GM04504 (cell line): ENCODE results near the gene ME3.

Experiments
- DNase-seq: peaks from one replicate; pipeline ENCODE4 v3.0.0-alpha.2; 2012; ENCODE audit warnings: low read depth

ME3 gene

GRCh38 chr11:86514453-86514852 lies 158.0 kb downstream of the ME3 start:
- DNase-seq = no peak

DNA sequence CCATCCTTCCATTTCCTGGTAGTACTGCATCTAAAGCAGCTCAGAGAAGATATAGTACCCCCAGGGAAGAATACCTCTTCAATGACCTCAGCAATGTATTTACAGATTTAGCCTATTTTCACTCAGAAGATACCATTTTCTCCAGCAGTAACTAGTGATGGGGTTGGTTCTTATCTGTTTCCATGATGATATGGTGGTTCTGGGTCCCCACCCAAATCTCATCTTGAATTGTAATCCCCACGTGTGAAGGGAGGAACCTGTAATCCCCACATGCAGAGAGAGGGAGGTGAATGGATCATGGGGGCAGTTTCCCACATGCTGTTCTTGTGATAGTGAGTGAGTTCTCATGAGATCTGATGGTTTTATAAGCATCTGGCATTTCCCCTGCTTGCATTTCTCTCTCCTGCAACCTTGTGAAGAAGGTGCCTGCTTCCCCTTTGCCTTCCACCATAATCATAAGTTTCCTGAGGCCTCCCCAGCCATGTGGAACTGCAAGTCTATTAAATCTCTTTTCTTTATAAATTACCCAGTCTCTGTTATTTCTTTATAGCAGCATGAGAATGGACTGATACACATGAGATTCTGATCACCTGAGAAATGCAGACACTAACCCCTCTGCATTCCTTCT lies 158.6 kb downstream of the ME3 start:
- no peak for DNase-seq

DNA sequence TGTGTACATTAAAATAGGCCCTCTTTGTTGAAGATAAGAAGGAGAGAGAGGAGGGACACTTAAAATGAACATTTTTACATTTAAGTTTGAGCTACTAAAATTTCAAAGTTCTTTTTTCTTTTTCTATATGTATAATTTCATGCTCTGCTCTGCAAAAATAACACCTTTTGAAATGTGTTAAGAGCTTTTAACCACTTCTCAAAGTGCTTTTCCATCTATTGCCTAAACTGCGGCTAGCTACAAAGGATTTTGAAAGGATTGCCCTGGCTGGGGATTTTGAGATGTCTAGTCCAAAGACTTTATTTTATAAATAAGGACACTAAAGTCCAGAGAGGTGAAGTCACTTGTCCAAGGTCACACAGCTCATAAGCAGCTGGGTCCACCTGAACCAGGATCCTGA lies 159.3 kb downstream of the ME3 start:
- DNase-seq = no peak

- DNase-seq = no peak
Observed at GRCh38 chr11:86511086-86511551, 161.3 kb downstream of the ME3 start.

- no peak for DNase-seq
Observed at GRCh38 chr11:86510674-86511073, 161.7 kb downstream of the ME3 start.

DNA sequence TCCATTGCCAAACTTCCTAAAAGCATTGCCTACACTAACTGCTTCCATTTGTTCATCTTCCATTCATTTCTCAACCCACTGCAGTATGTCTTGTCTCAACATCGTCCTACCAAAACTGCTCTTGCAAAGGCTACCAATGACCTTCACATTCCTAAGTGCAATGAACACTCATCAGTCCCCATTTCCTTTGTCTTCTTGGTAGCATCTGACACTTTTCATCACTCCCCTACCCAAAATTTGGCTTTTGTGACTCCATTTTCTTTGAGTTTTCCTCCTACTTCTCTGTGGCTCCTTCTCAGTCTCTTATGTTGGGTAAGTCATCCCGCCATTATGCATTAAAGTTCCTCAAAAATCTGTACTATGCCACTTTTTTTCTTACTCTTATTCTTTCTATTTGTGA lies 162.3 kb downstream of the ME3 start:
- DNase-seq = no peak

- DNase-seq = no peak
Observed at GRCh38 chr11:86509588-86509974, 162.8 kb downstream of the ME3 start.

GRCh38 chr11:86508604-86509587 lies 163.5 kb downstream of the ME3 start:
- DNase-seq = no peak

GRCh38 chr11:86507249-86507845 lies 165.1 kb downstream of the ME3 start:
- DNase-seq = no peak

GRCh38 chr11:86506235-86506634 lies 166.2 kb downstream of the ME3 start:
- no peak for DNase-seq

DNA sequence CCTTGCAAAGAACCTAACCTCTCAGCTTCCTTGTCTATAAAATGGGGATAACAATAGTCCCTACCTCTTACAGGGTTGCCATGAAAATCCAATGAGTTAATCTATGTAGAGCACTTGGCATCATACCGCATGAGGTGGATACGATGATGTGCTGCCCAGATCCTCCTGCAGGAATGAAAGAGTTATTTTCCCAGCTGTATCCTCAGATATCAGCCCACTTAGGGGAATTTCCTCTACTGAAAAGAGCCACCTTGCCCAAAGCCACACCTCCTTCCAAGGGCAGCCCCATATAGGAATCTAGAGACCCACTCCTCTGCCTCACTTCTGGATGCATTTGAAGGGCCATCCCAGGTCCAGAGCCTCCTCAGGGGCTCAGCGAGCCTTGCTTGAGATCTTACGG lies 169.3 kb downstream of the ME3 start:
- DNase-seq = no peak

DNA sequence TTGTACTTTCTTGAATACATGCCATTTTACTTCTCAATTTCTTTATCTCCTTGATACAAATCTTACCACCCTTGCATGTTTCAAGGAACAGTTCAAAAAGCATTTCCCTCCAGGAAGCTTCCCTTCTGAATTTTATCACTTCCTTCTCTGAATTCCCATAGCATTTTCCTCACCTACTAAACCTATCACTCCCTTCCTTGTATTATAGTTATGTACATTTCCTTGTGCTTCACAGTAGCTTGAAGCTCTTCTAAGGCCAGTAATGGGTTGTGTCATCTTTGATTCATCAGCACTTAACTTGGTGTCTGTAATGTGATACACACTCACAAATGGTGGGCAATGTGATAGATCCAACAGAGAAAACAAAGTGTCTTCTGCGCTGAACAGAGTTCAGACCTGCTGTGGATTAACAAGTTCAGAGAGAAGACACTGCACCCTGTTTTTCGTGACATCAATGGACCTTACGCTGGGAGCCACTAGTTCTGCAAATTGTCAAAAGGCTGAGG lies 170.2 kb downstream of the ME3 start:
- DNase-seq = no peak

- no peak for DNase-seq
Observed at GRCh38 chr11:86500500-86501140, 171.8 kb downstream of the ME3 start.

DNA sequence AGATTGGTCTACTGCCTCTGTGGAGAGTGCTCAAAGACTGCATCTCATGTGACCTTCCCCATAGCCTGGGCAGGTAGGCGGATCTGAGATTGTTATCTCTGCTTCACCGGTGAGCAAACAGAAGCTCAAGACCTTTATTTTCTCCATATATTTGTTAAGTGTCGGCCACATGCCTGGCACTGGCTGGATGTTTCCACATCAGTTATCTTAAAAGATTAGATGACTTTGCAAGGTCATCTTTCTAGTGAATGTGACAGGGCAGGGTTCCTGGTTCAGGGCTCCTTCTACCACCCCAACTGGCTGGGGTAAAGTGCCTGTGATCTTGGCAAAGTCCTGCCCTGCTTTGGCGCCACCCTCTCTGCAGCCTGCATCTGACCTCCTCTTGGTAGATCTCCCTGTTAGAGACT lies 172.7 kb downstream of the ME3 start:
- no peak for DNase-seq

GRCh38 chr11:86497836-86498235 lies 174.6 kb downstream of the ME3 start:
- no peak for DNase-seq

GRCh38 chr11:86497310-86497709 lies 175.1 kb downstream of the ME3 start:
- DNase-seq = no peak

- DNase-seq = no peak
Observed at GRCh38 chr11:86495351-86495750, 177.1 kb downstream of the ME3 start.

GRCh38 chr11:86492370-86493010 lies 179.9 kb downstream of the ME3 start:
- no peak for DNase-seq

DNA sequence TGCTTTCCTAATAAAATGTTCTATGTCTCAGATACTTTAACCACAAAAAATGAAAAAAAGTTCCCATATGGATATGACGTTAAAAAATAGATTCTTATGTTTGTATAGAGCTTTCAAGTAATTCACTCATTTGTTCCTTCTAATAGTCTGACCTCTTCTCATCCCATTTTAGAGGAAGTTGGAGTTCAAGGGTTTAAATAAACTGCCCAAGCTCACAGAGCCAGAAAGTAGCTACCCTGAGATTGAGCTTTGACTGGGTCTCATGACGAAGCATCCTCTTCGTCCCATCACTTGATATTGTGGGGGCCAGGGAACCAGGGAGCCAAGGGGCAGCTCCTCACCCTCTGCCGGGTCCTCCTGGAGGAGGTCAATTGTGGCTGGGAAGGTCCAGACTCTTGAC lies 181.4 kb downstream of the ME3 start:
- no peak for DNase-seq

DNA sequence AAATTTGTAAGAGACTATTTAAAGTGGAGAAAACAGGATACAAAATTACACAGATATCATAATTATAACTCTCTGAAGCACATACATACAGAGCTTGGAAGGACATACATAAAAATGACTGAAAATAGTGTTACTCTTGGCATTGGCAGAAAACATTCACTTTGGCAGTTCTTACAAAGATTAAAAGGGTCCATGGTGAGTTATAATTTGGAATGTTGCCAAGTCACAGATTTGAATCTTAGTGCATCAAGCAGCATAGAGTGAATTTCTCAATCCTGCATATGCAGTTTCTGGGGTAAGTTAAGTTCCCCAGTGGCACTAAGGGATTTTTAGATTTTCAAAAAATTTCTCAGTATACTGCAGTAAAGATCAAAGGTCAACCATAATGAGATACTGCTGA lies 181.8 kb downstream of the ME3 start:
- DNase-seq = no peak

- DNase-seq = no peak
Observed at GRCh38 chr11:86489442-86489841, 183.0 kb downstream of the ME3 start.

DNA sequence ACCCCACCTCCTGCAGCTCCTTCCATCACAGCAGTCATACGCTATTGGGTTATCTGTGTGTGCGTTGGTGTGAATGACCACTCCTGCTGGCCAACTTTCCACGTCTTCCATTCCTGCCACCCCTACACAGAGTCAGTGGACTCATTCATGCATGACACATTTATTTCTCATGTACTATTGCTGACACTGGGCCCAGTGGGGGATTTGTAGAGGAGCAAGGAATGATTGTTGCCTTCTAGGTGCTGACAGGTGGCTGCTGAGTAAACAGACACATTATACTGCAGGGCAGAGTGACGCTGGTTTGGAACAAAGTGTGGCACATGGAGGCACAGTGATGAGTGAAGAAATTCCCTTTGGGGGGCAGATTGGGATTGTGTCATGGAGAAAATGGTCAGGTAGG lies 183.9 kb downstream of the ME3 start:
- no peak for DNase-seq
